ENCODE results near the gene JMJD1C. TPM values are rescaled to one million over a fixed set of nuclear protein-coding genes. Genes with fewer than 3 reads are reported as not detected.

JMJD1C gene
- total and polyA plus RNA-seq, 11 donors = 20.3 to 54.6 (median 34.1) TPM

DNA sequence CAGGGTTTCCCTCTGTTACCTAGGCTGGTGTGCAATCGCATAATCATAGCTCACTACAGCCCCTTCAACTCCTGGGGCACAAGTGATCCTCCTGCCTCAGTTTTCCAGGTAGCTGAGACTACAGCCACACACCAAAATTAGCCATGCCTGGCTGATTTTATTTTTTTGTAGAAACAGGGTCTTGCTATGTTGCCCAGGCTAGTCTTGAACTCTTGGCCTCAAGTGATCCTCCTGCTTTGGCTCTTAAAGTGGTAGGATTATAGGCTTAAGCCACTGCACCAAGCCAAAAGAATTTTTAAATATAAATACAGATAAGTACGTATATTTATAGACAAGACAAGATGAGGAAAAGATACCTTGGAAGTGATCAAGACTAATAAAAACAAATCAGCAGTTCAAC lies 215.7 kb downstream of the JMJD1C start:
- TF ChIP-seq, protein P1, sequence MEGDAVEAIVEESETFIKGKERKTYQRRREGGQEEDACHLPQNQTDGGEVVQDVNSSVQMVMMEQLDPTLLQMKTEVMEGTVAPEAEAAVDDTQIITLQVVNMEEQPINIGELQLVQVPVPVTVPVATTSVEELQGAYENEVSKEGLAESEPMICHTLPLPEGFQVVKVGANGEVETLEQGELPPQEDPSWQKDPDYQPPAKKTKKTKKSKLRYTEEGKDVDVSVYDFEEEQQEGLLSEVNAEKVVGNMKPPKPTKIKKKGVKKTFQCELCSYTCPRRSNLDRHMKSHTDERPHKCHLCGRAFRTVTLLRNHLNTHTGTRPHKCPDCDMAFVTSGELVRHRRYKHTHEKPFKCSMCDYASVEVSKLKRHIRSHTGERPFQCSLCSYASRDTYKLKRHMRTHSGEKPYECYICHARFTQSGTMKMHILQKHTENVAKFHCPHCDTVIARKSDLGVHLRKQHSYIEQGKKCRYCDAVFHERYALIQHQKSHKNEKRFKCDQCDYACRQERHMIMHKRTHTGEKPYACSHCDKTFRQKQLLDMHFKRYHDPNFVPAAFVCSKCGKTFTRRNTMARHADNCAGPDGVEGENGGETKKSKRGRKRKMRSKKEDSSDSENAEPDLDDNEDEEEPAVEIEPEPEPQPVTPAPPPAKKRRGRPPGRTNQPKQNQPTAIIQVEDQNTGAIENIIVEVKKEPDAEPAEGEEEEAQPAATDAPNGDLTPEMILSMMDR (IDR thresholded peaks at IDR 0.05) = no peak
- no peak for TF ChIP-seq POLR2A (IDR thresholded peaks at IDR 0.05)
- Histone ChIP-seq H3K9me3 (peaks cover 0 to 9% (median 0%) of the 10 kb centered on the region in 12 donors), H3K27ac (no peak overlapping the region), H3K4me3 (no peak overlapping the region), H3K27me3 (no peaks in the 10 kb centered on the region), H3K4me1 (peaks cover 0 to 48% (median 27%) of the 10 kb centered on the region in 12 donors), H3K36me3 (peaks cover 0 to 18% (median 10%) of the 10 kb centered on the region in 9 donors)
- DNase-seq (no peak), ATAC-seq (no peak)
- WGBS, 4 donors = 72 to 85% (median 80%) methylated on average over 2 of the region's 2 CpGs
- intact Hi-C loops (cut with DNase I) = no loop called here

DNA sequence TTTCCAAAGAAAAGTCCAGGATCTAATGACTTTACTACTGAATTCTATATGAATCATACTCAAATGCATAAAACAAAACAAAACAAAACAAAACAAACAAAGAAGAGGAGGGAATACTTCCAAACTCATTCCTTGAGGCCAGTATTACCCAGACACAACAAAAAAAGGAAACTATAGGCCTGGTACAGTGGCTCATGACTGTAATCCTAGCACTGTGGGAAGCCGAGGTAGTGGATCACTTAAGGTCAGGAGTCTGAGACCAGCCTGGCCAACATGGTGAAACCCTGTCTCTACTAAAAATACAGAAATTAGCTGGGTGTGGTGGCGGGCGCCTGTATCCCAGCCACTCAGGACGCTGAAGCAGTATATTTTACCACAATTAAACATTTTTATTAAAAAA lies 218.0 kb downstream of the JMJD1C start:
- TF ChIP-seq, protein P1 (IDR thresholded peaks at IDR 0.05) = no peak
- TF ChIP-seq POLR2A (IDR thresholded peaks at IDR 0.05) = no peak
- Histone ChIP-seq H3K9me3 (peaks cover 0 to 9% (median 0%) of the 10 kb centered on the region in 12 donors), H3K27me3 (no peaks in the 10 kb centered on the region), H3K4me3 (no peak overlapping the region), H3K4me1 (peaks cover 0 to 45% (median 23%) of the 10 kb centered on the region in 12 donors), H3K36me3 (peaks cover 0 to 18% (median 10%) of the 10 kb centered on the region in 9 donors), H3K27ac (no peak overlapping the region)
- intact Hi-C loops (cut with DNase I) = no loop called here
- ATAC-seq (no peak), DNase-seq (no peak)
- 88 to 96% (median 93%) methylated on average over 4 of the region's 4 CpGs for WGBS, 4 donors

DNA sequence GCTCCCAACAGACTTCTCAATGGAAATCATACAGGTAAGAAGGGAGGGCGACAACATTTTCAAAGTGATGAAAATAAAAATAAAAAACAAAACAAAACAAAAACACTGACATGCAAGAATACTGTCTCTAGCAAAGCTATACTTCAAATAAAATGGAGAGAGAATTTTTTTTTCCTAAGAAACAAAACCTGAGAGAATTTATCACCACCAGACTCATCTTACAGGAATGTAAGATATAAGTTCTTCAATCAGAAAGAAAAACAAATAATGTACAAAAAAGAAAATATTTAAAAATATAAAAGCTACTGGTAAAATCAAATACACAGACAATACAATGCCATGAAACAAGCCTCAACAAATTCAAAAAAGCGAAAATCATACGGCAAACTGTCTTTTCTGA lies 219.4 kb downstream of the JMJD1C start:
- intact Hi-C loops (cut with DNase I) = no loop called here
- 96 to 99% (median 98%) methylated on average over 3 of the region's 3 CpGs for WGBS, 4 donors
- H3K4me3 ChIP-seq = no peak overlapping the region

DNA sequence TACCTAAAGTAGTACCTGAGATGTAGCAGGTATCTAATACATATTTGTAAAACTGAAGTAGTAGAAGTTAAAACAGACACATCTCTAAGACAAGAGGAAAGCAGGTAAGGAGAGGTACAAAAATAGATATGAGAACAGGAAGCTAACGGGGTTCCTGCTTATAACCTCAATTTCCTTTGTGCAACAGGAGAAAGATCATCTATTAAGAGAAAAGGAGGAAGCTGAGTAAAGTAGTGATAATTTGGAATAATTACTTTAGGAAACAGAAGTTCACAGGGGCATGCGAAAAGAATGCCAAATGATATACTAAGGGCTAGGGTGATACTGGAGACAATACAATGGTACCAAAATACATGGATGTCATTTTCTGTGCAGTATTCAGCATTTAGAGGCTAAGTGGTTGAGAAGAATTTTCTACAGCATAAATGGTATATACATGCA lies 223.9 kb downstream of the JMJD1C start:
- peaks cover 0 to 9% (median 0%) of the 10 kb centered on the region in 12 donors for H3K9me3 ChIP-seq
- peaks cover 6 to 81% (median 40%) of the 10 kb centered on the region in 12 donors for H3K4me1 ChIP-seq
- no peaks in the 10 kb centered on the region for H3K27me3 ChIP-seq
- no peak for TF ChIP-seq POLR2A (IDR thresholded peaks at IDR 0.05)
- TF ChIP-seq, protein P1 (IDR thresholded peaks at IDR 0.05) = no peak
- peak in 2 of 4 donors; percentile 48 to 52 for ATAC-seq
- peak overlapping the region in 1 of 12 donors; percentile 0 for H3K4me3 ChIP-seq
- H3K27ac ChIP-seq = peak overlapping the region in 7 of 12 donors; percentile 2 to 66 (median 13)
- H3K36me3 ChIP-seq = no peaks in the 10 kb centered on the region
- intact Hi-C loops (cut with DNase I) = no loop called here
- DNase-seq = no peak
- 39 to 46% (median 41%) methylated on average over 2 of the region's 2 CpGs for WGBS, 4 donors

More for the DNA sequence above, 219.4 kb downstream of the JMJD1C start:
- Histone ChIP-seq H3K27ac (no peak overlapping the region), H3K36me3 (peaks cover 0 to 14% (median 10%) of the 10 kb centered on the region in 9 donors), H3K4me1 (peaks cover 6 to 46% (median 23%) of the 10 kb centered on the region in 12 donors), H3K9me3 (peaks cover 0 to 9% (median 0%) of the 10 kb centered on the region in 12 donors), H3K27me3 (no peaks in the 10 kb centered on the region)
- DNase-seq (no peak), ATAC-seq (no peak)
- TF ChIP-seq POLR2A (IDR thresholded peaks at IDR 0.05) = no peak
- TF ChIP-seq, protein P1 (IDR thresholded peaks at IDR 0.05) = no peak
